NCI-H146 treated with DMSO at 0.1 percent for 48 hours (cell line): ENCODE measurements around the gene C6orf120.

Source experiments
- DNase-seq: peaks from one replicate; lab custom pipeline; 2025; ENCODE audit not compliant: unreplicated experiment; lab: John Stamatoyannopoulos, UW

C6orf120 gene

GRCh38 chr6:169701954-169702839, at the start of gene C6orf120, which contains the start of gene WDR27:
C6orf120 (plus strand) TSS chr6:169702126; CDS start chr6:169702460, 334 bp downstream.
WDR27 (minus strand) TSS chr6:169702029; CDS start chr6:169689005, 13,024 bp downstream.
- peak; percentile 95 for DNase-seq

- DNase-seq, result no peak
Measured at GRCh38 chr6:169652896-169653295, 49.0 kb upstream of the C6orf120 start.

- DNase-seq, result no peak
Measured at GRCh38 chr6:169653691-169654090, 48.2 kb upstream of the C6orf120 start.

GRCh38 chr6:169654598-169655391, 47.1 kb upstream of the C6orf120 start:
- no peak for DNase-seq

- DNase-seq, result no peak
Measured at GRCh38 chr6:169656546-169657283, 45.2 kb upstream of the C6orf120 start.

GRCh38 chr6:169657284-169657610, 44.7 kb upstream of the C6orf120 start:
- no peak for DNase-seq

- no peak for DNase-seq
Measured at GRCh38 chr6:169659820-169660610, 41.9 kb upstream of the C6orf120 start.

- no peak for DNase-seq
Measured at GRCh38 chr6:169660751-169661390, 41.1 kb upstream of the C6orf120 start.

- DNase-seq, result no peak
Measured at GRCh38 chr6:169661391-169661756, 40.6 kb upstream of the C6orf120 start.

GRCh38 chr6:169663468-169663867, 38.5 kb upstream of the C6orf120 start:
- DNase-seq, result peak; percentile 18

GRCh38 chr6:169664227-169664626, 37.7 kb upstream of the C6orf120 start:
- DNase-seq, result no peak

- DNase-seq, result peak; percentile 98
Measured at GRCh38 chr6:169665289-169665688, 36.6 kb upstream of the C6orf120 start.

GRCh38 chr6:169666441-169666840, 35.5 kb upstream of the C6orf120 start:
- no peak for DNase-seq

GRCh38 chr6:169667716-169668115, 34.2 kb upstream of the C6orf120 start:
- DNase-seq, result no peak

- DNase-seq, result no peak
Measured at GRCh38 chr6:169668203-169668847, 33.6 kb upstream of the C6orf120 start.

GRCh38 chr6:169669147-169669546, 32.8 kb upstream of the C6orf120 start:
- DNase-seq, result no peak

GRCh38 chr6:169669889-169670288, 32.0 kb upstream of the C6orf120 start:
- DNase-seq, result no peak

- DNase-seq, result no peak
Measured at GRCh38 chr6:169671563-169671962, 30.4 kb upstream of the C6orf120 start.

GRCh38 chr6:169675011-169675410, 26.9 kb upstream of the C6orf120 start:
- no peak for DNase-seq

- DNase-seq, result no peak
Measured at GRCh38 chr6:169677096-169677495, 24.8 kb upstream of the C6orf120 start.
